ENCODE results near the gene CENPO.
A peak's percentile ranks its signal among the peaks of the same experiment; 100 is the strongest.

CENPO gene, protein sequence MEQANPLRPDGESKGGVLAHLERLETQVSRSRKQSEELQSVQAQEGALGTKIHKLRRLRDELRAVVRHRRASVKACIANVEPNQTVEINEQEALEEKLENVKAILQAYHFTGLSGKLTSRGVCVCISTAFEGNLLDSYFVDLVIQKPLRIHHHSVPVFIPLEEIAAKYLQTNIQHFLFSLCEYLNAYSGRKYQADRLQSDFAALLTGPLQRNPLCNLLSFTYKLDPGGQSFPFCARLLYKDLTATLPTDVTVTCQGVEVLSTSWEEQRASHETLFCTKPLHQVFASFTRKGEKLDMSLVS

DNA sequence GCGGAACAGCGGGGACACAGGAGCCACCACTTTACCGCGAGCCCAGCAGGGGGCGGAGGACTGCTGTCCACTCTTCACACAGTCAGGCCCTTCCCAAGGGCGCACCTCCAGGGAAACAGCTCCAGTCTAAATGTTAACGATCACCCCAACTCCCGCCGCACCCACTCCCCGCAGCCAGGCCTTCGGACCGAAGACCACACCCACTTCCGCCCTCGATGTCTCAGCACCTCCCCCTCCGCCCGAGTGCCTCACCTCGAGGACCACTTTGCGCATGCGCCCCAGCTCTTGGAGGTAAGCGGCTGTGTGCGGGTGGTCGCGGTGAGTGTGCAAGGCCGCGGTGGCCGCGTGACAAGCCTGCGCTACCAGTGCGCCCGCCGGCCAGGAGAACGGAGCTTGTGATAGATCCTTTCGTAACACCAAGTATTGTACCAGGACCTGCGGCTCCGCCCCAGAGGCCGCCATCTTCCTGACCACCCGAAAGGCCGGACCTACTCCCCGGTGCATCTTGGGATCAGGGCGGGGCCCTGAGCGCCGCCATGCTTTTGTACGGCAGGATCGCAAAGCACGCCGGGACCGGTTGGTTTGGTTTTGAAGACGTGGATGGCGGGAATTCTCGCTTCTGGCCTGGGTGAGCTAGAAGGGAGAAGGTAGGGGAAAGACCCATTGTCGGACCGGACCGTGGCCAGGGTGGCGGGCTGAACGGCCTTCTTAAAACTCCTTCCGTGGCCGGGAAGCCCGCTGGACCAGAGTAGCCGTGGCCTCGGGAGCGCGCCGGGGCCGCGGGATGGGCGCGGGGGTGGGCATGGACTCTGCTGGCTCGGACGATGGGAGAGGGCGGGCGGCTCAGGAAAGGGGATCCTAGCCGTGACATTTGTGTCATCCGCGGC, at the start of gene CENPO, which contains the start of gene PTRHD1:
Gene CENPO, plus strand, starts transcription at position 552 of the 887 bp plus-strand sequence. CDS start 495 bp downstream, outside the sequence.
Gene PTRHD1, minus strand, starts transcription at position 518 of the 887 bp plus-strand sequence. Its CDS starts 14 bp downstream, at position 504.
- TF ChIP-seq, protein P1, sequence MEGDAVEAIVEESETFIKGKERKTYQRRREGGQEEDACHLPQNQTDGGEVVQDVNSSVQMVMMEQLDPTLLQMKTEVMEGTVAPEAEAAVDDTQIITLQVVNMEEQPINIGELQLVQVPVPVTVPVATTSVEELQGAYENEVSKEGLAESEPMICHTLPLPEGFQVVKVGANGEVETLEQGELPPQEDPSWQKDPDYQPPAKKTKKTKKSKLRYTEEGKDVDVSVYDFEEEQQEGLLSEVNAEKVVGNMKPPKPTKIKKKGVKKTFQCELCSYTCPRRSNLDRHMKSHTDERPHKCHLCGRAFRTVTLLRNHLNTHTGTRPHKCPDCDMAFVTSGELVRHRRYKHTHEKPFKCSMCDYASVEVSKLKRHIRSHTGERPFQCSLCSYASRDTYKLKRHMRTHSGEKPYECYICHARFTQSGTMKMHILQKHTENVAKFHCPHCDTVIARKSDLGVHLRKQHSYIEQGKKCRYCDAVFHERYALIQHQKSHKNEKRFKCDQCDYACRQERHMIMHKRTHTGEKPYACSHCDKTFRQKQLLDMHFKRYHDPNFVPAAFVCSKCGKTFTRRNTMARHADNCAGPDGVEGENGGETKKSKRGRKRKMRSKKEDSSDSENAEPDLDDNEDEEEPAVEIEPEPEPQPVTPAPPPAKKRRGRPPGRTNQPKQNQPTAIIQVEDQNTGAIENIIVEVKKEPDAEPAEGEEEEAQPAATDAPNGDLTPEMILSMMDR (IDR thresholded peaks at IDR 0.05; ENCODE audit: control extremely low read depth, extremely low read depth, low read depth, missing control alignments), result no peak
- CTCF ChIA-PET, result interaction anchor here (1.1 to 2.2 kb wide), 6 partner anchors 14 to 383 kb away, joined by 3 to 7 read pairs (median 4); partner anchors contain the start of gene NCOA1
- POLR2A ChIA-PET, result interaction anchor here (0.6 kb wide), 1 partner anchor 81 kb away, joined by 3 read pairs; no protein-coding TSS in a partner anchor
- peak; percentile 97 for DNase-seq (ENCODE audit: extremely low spot score)

DNA sequence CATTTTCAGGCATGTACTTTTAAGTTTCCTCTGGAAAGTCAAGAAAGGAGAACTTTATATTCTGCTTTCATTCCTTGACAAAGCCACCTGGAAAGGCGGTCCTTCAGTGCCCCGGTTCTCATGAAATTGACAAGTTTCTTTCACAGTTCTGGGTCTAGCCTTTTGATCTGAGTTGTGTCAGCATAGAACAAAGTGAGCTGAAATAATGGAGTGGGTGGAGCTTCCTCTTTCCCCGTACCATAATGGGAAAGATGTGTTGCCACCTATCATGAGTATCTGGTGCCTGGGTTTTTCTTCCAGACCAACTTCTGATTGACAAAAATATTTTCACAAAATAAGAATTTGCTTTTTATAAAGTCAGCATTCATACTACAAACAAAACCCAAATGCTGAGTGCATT, 49.3 kb upstream of the CENPO start:
- ChIA-PET CTCF (interaction anchor here (0.9 to 2.1 kb wide), 3 partner anchors 12 to 33 kb away, joined by 3 to 7 read pairs (median 3); no protein-coding TSS in a partner anchor), POLR2A (no interaction called here)
- no peak for DNase-seq (ENCODE audit: extremely low spot score)
- TF ChIP-seq, protein P1 (IDR thresholded peaks at IDR 0.05; ENCODE audit: control extremely low read depth, extremely low read depth, low read depth, missing control alignments), result no peak

DNA sequence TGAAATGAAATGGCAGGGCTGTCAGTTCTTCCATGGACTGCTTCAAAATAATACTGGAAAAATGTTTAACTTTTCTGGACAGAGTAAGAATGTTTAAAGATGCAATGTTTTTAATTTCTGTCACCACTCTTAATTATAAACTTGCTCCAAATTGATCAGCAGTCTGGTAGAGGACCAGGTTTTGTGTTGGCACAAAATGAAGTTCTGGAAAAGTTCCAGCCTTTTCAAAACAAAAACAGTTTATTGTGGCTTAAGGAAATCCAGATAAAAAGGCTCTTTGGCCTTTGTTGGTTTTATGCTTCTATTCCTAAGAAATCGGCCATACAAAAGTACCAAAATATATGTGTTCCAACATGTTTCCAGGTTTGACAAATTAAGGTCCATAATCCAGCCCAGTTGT, 48.9 kb upstream of the CENPO start:
- no peak for DNase-seq (ENCODE audit: extremely low spot score)
- POLR2A ChIA-PET, result no interaction called here
- TF ChIP-seq, protein P1 (IDR thresholded peaks at IDR 0.05; ENCODE audit: control extremely low read depth, extremely low read depth, low read depth, missing control alignments), result no peak
- CTCF ChIA-PET, result interaction anchor here (0.9 to 1.9 kb wide), 3 partner anchors 13 to 34 kb away, joined by 3 to 4 read pairs (median 3); no protein-coding TSS in a partner anchor

DNA sequence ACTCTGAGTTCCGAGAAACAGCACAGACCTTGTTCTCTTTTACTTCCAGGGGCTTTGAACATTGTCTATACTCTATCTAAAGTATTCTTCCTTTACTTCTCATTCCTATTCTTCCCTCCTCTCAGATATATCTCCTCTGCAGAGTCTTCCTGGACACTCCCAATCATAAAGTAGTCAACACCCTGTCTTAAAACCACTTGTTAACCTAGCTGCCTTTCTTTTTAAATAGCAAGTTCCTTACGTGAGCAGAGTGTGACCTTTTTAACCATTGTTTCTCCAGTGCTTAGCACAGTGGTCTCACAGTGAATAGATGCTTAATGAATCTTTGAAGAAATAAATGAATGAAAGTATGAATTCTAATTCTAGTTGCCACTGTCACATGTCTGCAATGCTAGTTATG, 47.4 kb upstream of the CENPO start:
- CTCF ChIA-PET, result interaction anchor here (1.9 kb wide), 1 partner anchor 12 kb away, joined by 4 read pairs; no protein-coding TSS in a partner anchor
- TF ChIP-seq, protein P1 (IDR thresholded peaks at IDR 0.05; ENCODE audit: control extremely low read depth, extremely low read depth, low read depth, missing control alignments), result no peak
- DNase-seq (ENCODE audit: extremely low spot score), result no peak
- POLR2A ChIA-PET, result no interaction called here

DNA sequence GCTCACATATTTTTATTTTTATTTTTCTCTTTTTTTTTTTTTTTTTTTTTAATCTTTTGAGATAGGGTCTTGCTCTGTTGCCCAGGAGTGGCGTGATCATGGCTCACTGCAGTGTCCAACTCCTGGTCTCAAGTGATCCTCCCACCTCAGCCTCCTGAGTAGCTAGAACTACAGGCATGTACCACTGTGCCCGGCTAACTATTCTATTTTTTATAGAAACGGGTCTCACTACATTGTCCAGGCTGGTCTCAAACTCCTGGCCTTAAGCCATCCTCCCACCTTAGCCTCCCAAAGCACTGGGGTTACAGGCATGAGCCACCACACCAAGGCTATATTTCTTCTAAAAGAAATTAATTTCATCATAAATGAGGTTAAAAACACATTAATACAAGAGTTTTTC, 45.9 kb upstream of the CENPO start:
- CTCF ChIA-PET, result no interaction called here
- POLR2A ChIA-PET, result no interaction called here
- DNase-seq (ENCODE audit: extremely low spot score), result no peak
- TF ChIP-seq, protein P1 (IDR thresholded peaks at IDR 0.05; ENCODE audit: control extremely low read depth, extremely low read depth, low read depth, missing control alignments), result no peak

DNA sequence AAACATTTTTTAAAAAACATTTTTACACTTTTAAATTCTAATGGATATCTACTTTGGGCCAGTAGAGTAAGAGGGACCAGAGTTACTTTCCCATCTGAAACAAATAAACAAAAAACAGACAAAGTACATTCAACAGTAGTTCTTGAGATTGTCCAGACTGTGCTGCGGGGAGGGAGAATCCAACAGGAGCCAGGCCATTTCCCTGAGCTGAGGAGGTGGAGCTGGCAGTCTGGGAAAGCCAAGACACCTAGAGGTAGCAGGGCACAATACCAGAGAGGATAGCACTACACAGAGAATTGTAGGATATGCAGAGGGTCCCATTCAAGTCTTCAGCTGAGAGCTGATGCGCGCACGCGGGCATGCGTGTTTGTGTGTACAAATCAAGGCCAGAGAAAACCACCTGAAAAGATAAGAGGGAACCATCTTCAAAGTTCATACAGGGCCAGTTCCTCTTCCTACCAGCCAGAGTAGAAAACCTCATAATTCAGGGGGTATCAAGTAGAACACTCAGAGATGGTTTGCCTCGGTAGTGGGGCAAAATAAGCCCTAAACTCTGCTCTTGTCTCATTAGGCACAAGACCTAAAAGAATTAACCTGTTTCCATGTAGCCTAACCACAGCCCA, 44.0 kb upstream of the CENPO start:
- TF ChIP-seq, protein P1 (IDR thresholded peaks at IDR 0.05; ENCODE audit: control extremely low read depth, extremely low read depth, low read depth, missing control alignments), result no peak
- DNase-seq (ENCODE audit: extremely low spot score), result no peak
- ChIA-PET CTCF (no interaction called here), POLR2A (no interaction called here)
